Fibroblast of lung (primary cell): ENCODE data around the gene SRSF2.

ENCODE experiments used
- CTCF ChIP-seq, 2 donors: IDR thresholded peaks in 1 of 2; conservative IDR thresholded peaks in 1 of 2; 1 replicate in 1 of 2; 2 replicates in 1 of 2; pipeline ENCODE4 v1.5.1; 2011 to 2012; ENCODE audit warnings: low read length in 2 of 2, control low read depth in 1 of 2, inconsistent platforms in 1 of 2, low read depth in 1 of 2, mild to moderate bottlenecking in 1 of 2
- EZH2 ChIP-seq: IDR thresholded peaks from 2 replicates; pipeline ENCODE4 v1.5.1; 2012; ENCODE audit warnings: low read length, control low read depth, mild to moderate bottlenecking; ENCODE audit errors: missing control alignments

- TF ChIP-seq CTCF (conservative IDR thresholded peaks at IDR 0.05 in 1 of 2, IDR thresholded peaks at IDR 0.05 in 1 of 2; ENCODE audit: low read depth in 1 of 2, low read length in 2 of 2) (no peak), EZH2 (no peak)
Measured at GRCh38 chr17:76710863-76711611, 26.1 kb downstream of the SRSF2 start, which contains the start of gene MXRA7.
